ENCODE data around the gene TIMM8B. TPM values are rescaled to one million over a fixed set of nuclear protein-coding genes. Genes with fewer than 3 reads are reported as not detected.
A peak's percentile ranks its signal among the peaks of the same experiment; 100 is the strongest.

The TIMM8B gene
- total and polyA plus RNA-seq, 10 of the 15 experiments (the other 5 are each of a cell fraction or from before 2014, with no cell fraction given) = 64.9 to 271 (median 139) TPM

DNA sequence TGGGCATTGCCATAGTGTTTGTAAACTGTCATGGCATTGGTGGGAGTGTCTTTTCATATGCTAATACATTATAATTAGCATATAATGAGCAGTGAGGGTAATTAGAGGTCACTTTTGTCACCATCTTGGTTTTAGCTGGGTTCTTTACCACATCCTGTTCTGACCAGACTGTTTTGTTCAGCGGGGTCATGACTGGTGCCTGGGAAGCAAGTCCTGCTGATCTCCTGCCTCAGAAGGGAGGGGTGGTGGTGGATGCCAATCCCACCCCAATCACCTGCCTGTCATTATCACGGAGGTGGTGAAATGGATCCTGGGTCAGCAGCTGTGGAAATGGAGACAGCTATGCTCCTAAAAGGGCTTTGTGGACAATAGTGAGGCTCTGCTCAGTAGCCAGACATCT is 46.2 kb upstream of the TIMM8B start:
- peak; percentile 50; the same call in 2 of the 3 replicates for ATAC-seq
- FAIRE-seq = no peak
- H4K20me1 ChIP-seq (ENCODE audit: control insufficient read depth, insufficient read depth) = no peaks in the 10 kb centered on the region
- TF ChIP-seq EGR1 (IDR thresholded peaks at IDR 0.05; ENCODE audit: borderline replicate concordance in 1 of 2, low read depth in 2 of 2, low read length in 2 of 2) (no peak), RUNX3 (IDR thresholded peaks at IDR 0.05; ENCODE audit: low read length) (peak; percentile 22; the same call in 1 of the 2 replicates)
- TF ChIP-seq, protein P1, sequence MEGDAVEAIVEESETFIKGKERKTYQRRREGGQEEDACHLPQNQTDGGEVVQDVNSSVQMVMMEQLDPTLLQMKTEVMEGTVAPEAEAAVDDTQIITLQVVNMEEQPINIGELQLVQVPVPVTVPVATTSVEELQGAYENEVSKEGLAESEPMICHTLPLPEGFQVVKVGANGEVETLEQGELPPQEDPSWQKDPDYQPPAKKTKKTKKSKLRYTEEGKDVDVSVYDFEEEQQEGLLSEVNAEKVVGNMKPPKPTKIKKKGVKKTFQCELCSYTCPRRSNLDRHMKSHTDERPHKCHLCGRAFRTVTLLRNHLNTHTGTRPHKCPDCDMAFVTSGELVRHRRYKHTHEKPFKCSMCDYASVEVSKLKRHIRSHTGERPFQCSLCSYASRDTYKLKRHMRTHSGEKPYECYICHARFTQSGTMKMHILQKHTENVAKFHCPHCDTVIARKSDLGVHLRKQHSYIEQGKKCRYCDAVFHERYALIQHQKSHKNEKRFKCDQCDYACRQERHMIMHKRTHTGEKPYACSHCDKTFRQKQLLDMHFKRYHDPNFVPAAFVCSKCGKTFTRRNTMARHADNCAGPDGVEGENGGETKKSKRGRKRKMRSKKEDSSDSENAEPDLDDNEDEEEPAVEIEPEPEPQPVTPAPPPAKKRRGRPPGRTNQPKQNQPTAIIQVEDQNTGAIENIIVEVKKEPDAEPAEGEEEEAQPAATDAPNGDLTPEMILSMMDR (IDR thresholded peaks at IDR 0.05 in 2 of 3, conservative IDR thresholded peaks at IDR 0.05 in 1 of 3; ENCODE audit: control insufficient read depth in 2 of 3, extremely low read depth in 1 of 3, insufficient read depth in 1 of 3, low read depth in 3 of 3, low read length in 3 of 3) = no peak
- TF ChIP-seq, protein P2, sequence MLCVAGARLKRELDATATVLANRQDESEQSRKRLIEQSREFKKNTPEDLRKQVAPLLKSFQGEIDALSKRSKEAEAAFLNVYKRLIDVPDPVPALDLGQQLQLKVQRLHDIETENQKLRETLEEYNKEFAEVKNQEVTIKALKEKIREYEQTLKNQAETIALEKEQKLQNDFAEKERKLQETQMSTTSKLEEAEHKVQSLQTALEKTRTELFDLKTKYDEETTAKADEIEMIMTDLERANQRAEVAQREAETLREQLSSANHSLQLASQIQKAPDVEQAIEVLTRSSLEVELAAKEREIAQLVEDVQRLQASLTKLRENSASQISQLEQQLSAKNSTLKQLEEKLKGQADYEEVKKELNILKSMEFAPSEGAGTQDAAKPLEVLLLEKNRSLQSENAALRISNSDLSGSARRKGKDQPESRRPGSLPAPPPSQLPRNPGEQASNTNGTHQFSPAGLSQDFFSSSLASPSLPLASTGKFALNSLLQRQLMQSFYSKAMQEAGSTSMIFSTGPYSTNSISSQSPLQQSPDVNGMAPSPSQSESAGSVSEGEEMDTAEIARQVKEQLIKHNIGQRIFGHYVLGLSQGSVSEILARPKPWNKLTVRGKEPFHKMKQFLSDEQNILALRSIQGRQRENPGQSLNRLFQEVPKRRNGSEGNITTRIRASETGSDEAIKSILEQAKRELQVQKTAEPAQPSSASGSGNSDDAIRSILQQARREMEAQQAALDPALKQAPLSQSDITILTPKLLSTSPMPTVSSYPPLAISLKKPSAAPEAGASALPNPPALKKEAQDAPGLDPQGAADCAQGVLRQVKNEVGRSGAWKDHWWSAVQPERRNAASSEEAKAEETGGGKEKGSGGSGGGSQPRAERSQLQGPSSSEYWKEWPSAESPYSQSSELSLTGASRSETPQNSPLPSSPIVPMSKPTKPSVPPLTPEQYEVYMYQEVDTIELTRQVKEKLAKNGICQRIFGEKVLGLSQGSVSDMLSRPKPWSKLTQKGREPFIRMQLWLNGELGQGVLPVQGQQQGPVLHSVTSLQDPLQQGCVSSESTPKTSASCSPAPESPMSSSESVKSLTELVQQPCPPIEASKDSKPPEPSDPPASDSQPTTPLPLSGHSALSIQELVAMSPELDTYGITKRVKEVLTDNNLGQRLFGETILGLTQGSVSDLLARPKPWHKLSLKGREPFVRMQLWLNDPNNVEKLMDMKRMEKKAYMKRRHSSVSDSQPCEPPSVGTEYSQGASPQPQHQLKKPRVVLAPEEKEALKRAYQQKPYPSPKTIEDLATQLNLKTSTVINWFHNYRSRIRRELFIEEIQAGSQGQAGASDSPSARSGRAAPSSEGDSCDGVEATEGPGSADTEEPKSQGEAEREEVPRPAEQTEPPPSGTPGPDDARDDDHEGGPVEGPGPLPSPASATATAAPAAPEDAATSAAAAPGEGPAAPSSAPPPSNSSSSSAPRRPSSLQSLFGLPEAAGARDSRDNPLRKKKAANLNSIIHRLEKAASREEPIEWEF (IDR thresholded peaks at IDR 0.05; ENCODE audit: insufficient replicate concordance, low read depth, low read length) = no peak
- ChIA-PET POLR2A (no interaction called here), CTCF (interaction anchor here (2.0 kb wide), 1 partner anchor 19 kb away, joined by 5 read pairs; no protein-coding TSS in a partner anchor), SMC1A (ENCODE audit: uncharacterized antibody, unreplicated experiment) (interaction anchor here (1.0 kb wide), 1 partner anchor 92 kb away, joined by 3 read pairs; no protein-coding TSS in a partner anchor), RAD21 (ENCODE audit: unreplicated experiment) (no interaction called here)
- 0 out of 2 replicates have a peak, but pooled peaks cover 2% of the 10 kb centered on the region for H3K4me1 ChIP-seq (ENCODE audit: control insufficient read depth, insufficient read depth, low read length)
- no peak overlapping the region for H2AFZ ChIP-seq (ENCODE audit: control insufficient read depth, low read depth, low read length)
- in situ Hi-C loops (cut with MboI) = no loop called here
- H3K36me3 ChIP-seq (ENCODE audit: control insufficient read depth in 2 of 2, insufficient read depth in 2 of 2, low read length in 1 of 2) = no peaks in the 10 kb centered on the region
- intact Hi-C loops (cut with micrococcal nuclease; ENCODE audit: unreplicated experiment) = no loop called here
- no peaks in the 10 kb centered on the region for H3K79me2 ChIP-seq (ENCODE audit: control insufficient read depth, insufficient read depth, low read length)
- WGBS (ENCODE audit: insufficient coverage, insufficient replicate concordance, low lambda C conversion rate, missing lambda C conversion rate) = 8% methylated on average over 2 of the region's 2 CpGs
- no TSS peak for BruUV-seq (replicated peaks)
- DNase-seq (ENCODE audit: low read depth, low spot score) = no peak
- no peak overlapping the region for H3K4me3 ChIP-seq
- no peaks in the 10 kb centered on the region for H3K9me3 ChIP-seq (replicated peaks; ENCODE audit: control insufficient read depth, insufficient read depth, low read length)
- no peak overlapping the region for H3K27ac ChIP-seq (ENCODE audit: control insufficient read depth, insufficient read depth)
- no peak overlapping the region for H3K4me2 ChIP-seq (ENCODE audit: control insufficient read depth, insufficient read depth)
- no peaks in the 10 kb centered on the region; a peak in 1 of 4 replicates for H3K27me3 ChIP-seq (replicated peaks in 1 of 2; ENCODE audit: control insufficient read depth in 2 of 2, insufficient read depth in 2 of 2, low read length in 1 of 2)
- no peak overlapping the region for H3K9ac ChIP-seq (ENCODE audit: control insufficient read depth, insufficient read depth, low read length)
